Naive thymus-derived CD4-positive, alpha-beta T cell (primary cell): ENCODE measurements around the gene KRTAP9-2. TPM values are rescaled to one million over a fixed set of nuclear protein-coding genes. Genes with fewer than 3 reads are reported as not detected.
"Not testable (repeated sequence)": the region's sequence is repeated elsewhere in the genome, so short reads cannot be mapped to it uniquely, and the experiment has no call there.

Experiments used
- ATAC-seq: fragments of 150-1000 bp; cut with Tn5 transposase; 2 replicates; pipeline ENCODE4 v1.10.0; 2021; ENCODE audit warnings: mild to moderate bottlenecking, moderate library complexity
- CTCF ChIA-PET: fragments of 350-600 bp; sonication (Branson Sonifier 250); formaldehyde crosslinking; loops from one replicate; lab custom pipeline; 2021; ENCODE audit warnings: antibody characterized with exemption; lab: Charles Lee
- POLR2A ChIA-PET: fragments of 350-600 bp; sonication (Branson Sonifier 250); formaldehyde crosslinking; loops from one replicate; lab custom pipeline; 2021; ENCODE audit warnings: antibody characterized with exemption, inconsistent platforms; lab: Charles Lee
- DNase-seq, 9 donors: peaks; one replicate each; pipeline versions ENCODE4 v3.0.0 to v3.0.0-alpha.2; 2020 to 2022; ENCODE audit warnings: mixed read lengths in 1 of 9
- H3K27ac ChIP-seq: one replicate; pipeline ENCODE4 v1.7.0; 2013; ENCODE audit warnings: mild to moderate bottlenecking, low read depth, low read length, moderate library complexity
- H3K27me3 ChIP-seq, 2 donors: one replicate each; pipeline ENCODE4 v1.7.0; 2013; ENCODE audit warnings: low read length in 2 of 2, mild to moderate bottlenecking in 2 of 2, moderate library complexity in 2 of 2; ENCODE audit not compliant: control insufficient read depth in 2 of 2, insufficient read depth in 2 of 2
- H3K36me3 ChIP-seq, 3 experiments: 1 replicate in 2 of 3; 2 replicates in 1 of 3; pipeline ENCODE4 v1.7.0; 2013; ENCODE audit warnings: low read length in 3 of 3, mild to moderate bottlenecking in 3 of 3, moderate library complexity in 1 of 3; ENCODE audit not compliant: insufficient read depth in 3 of 3, control insufficient read depth in 2 of 3
- H3K4me1 ChIP-seq, 2 donors: one replicate each; pipeline ENCODE4 v1.7.0; 2013; ENCODE audit warnings: low read length in 2 of 2, mild to moderate bottlenecking in 2 of 2, moderate library complexity in 1 of 2; ENCODE audit not compliant: control insufficient read depth in 2 of 2, insufficient read depth in 2 of 2
- H3K4me3 ChIP-seq: 2 replicates; pipeline ENCODE4 v1.7.0; 2013; ENCODE audit warnings: mild to moderate bottlenecking, low read length
- H3K9me3 ChIP-seq, 3 experiments: 1 replicate in 2 of 3; 2 replicates in 1 of 3; pipeline ENCODE4 v1.7.0; 2013; ENCODE audit warnings: low read length in 3 of 3; ENCODE audit not compliant: control insufficient read depth in 2 of 3
- H3K27ac Mint-ChIP-seq, 9 donors: one replicate each; pipeline ENCODE4 v1.8.0; 2020 to 2022; ENCODE audit warnings: mixed read lengths in 9 of 9, mild to moderate bottlenecking in 8 of 9, moderate library complexity in 5 of 9, inconsistent platforms in 2 of 9
- H3K27me3 Mint-ChIP-seq, 5 donors: one replicate each; pipeline ENCODE4 v1.8.0; 2021 to 2022; ENCODE audit warnings: mixed read lengths in 5 of 5, mild to moderate bottlenecking in 1 of 5
- H3K36me3 Mint-ChIP-seq, 5 donors: one replicate each; pipeline ENCODE4 v1.8.0; 2020 to 2022; ENCODE audit warnings: mixed read lengths in 5 of 5, mild to moderate bottlenecking in 3 of 5, inconsistent platforms in 1 of 5
- H3K4me1 Mint-ChIP-seq, 7 donors: one replicate each; pipeline ENCODE4 v1.8.0; 2020 to 2022; ENCODE audit warnings: mixed read lengths in 7 of 7, mild to moderate bottlenecking in 3 of 7, inconsistent platforms in 1 of 7
- H3K4me3 Mint-ChIP-seq, 10 donors: one replicate each; pipeline ENCODE4 v1.8.0; 2020 to 2022; ENCODE audit warnings: mild to moderate bottlenecking in 10 of 10, mixed read lengths in 10 of 10, moderate library complexity in 6 of 10, inconsistent platforms in 2 of 10
- H3K9me3 Mint-ChIP-seq, 11 donors: one replicate each; pipeline ENCODE4 v1.8.0; 2020 to 2022; ENCODE audit warnings: mixed read lengths in 11 of 11, mild to moderate bottlenecking in 4 of 11, inconsistent platforms in 1 of 11, moderate library complexity in 1 of 11
- intact Hi-C, 2 donors: fragments of 100-400 bp; cut with micrococcal nuclease; formaldehyde crosslinking; loops; one replicate each; pipeline ENCODE4 v1.15.1; 2023
- polyA plus RNA-seq, 2 donors: library from polyadenylated mRNA; unstranded; fragments of 300-500 nt; fragmentation: Illumina TruSeq; gene quantifications; one replicate each; pipeline ENCODE4 v1.2.3, GENCODE V29; 2021
- total RNA-seq, 6 experiments: library from RNA in 5 of 6; stranded (reverse) in 5 of 6; gene quantifications; 1 replicate in 5 of 6; 2 replicates in 1 of 6; pipeline ENCODE4 v1.2.3 and lab custom pipeline; 2021 to 2026

KRTAP9-2 gene
- total and polyA plus RNA-seq, 7 experiments from 2014 or later, result not detected

DNA sequence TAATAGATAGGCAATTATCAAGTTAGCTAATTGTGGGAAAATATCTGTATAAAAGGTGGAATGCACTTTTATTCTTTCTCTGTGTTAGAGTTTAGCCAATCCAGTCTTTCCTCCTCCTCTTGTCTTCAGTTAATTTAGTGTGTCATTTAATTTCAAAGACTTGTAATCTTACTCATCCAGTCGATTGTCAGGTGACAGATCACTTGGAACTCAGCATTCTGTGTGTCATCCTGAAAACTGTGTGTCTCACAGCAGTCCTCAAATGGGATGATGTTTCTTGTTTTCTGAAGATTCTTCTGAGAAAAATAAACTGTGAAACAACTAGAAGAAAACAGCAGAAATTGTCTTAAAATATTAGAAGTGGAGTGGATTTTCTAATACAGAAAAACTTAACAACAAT is 41.4 kb upstream of the KRTAP9-2 start:
- H3K4me3 ChIP-seq, result no peak overlapping the region
- ATAC-seq (no peak), DNase-seq (no peak)
- H3K4me3 Mint-ChIP-seq, result no peak overlapping the region
- no peaks in the 10 kb centered on the region for H3K27me3 ChIP-seq
- ChIA-PET CTCF (no interaction called here), POLR2A (interaction anchor here (0.7 kb wide), 1 partner anchor 13 kb away, joined by 3 read pairs; no protein-coding TSS in a partner anchor)
- H3K4me1 ChIP-seq, result no peaks in the 10 kb centered on the region
- no peaks in the 10 kb centered on the region for H3K9me3 ChIP-seq
- no peak overlapping the region for H3K27ac ChIP-seq
- H3K27me3 Mint-ChIP-seq, result peaks cover 0 to 10% (median 4%) of the 10 kb centered on the region in 5 donors
- peaks cover 0 to 5% (median 0%) of the 10 kb centered on the region in 5 donors for H3K36me3 Mint-ChIP-seq
- peaks cover 0 to 3% (median 0%) of the 10 kb centered on the region in 11 donors for H3K9me3 Mint-ChIP-seq
- no peak overlapping the region for H3K27ac Mint-ChIP-seq
- no peaks in the 10 kb centered on the region for H3K36me3 ChIP-seq
- no peaks in the 10 kb centered on the region for H3K4me1 Mint-ChIP-seq
- intact Hi-C loops, result no loop called here

GRCh38 chr17:41186872-41187271 is 39.6 kb upstream of the KRTAP9-2 start:
- Mint-ChIP-seq H3K27me3 (peaks cover 0 to 17% (median 4%) of the 10 kb centered on the region in 5 donors), H3K36me3 (peaks cover 0 to 5% (median 0%) of the 10 kb centered on the region in 5 donors)

DNA sequence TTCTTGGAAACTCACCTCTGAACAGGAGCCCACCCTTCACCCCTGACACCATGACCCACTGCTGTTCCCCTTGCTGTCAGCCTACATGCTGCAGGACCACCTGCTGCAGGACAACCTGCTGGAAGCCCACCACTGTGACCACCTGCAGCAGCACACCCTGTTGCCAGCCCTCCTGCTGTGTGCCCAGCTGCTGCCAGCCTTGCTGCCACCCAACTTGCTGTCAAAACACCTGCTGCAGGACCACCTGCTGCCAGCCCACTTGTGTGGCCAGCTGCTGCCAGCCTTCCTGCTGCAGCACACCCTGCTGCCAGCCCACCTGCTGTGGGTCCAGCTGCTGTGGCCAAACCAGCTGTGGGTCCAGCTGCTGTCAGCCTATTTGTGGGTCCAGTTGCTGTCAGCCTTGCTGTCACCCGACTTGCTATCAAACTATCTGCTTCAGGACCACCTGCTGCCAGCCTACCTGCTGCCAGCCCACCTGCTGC is 36.6 kb upstream of the KRTAP9-2 start, which contains the start of gene KRTAP9-1:
Gene KRTAP9-1 (plus strand): TSS at position 51 of the 482 bp plus-strand sequence. CDS start 0 bp downstream, at position 51.
- H3K4me1 ChIP-seq, H3K27ac ChIP-seq, intact Hi-C loops, POLR2A ChIA-PET, H3K9me3 Mint-ChIP-seq, H3K27me3 ChIP-seq, H3K4me3 ChIP-seq, H3K9me3 ChIP-seq, H3K4me1 Mint-ChIP-seq, DNase-seq, H3K36me3 Mint-ChIP-seq, H3K36me3 ChIP-seq, H3K4me3 Mint-ChIP-seq, ATAC-seq: not testable (repeated sequence)
- Mint-ChIP-seq H3K27me3 (peaks cover 0 to 17% (median 4%) of the 10 kb centered on the region in 5 donors), H3K27ac (peak within 1 kb of the TSS in 1 of 9 donors; percentile 37)
- CTCF ChIA-PET, result interaction anchor here (0.7 kb wide), 1 partner anchor 94 kb away, joined by 6 read pairs; no protein-coding TSS in a partner anchor

More at GRCh38 chr17:41186872-41187271, 39.6 kb upstream of the KRTAP9-2 start:
- ChIA-PET CTCF (no interaction called here), POLR2A (interaction anchor here (1.0 kb wide), 1 partner anchor 8 kb away, joined by 3 read pairs; no protein-coding TSS in a partner anchor)
- no peaks in the 10 kb centered on the region for H3K27me3 ChIP-seq
- Mint-ChIP-seq H3K4me1 (no peaks in the 10 kb centered on the region), H3K27ac (no peak overlapping the region), H3K4me3 (no peak overlapping the region), H3K9me3 (peaks cover 0 to 3% (median 0%) of the 10 kb centered on the region in 11 donors)
- no peak overlapping the region for H3K27ac ChIP-seq
- no peaks in the 10 kb centered on the region for H3K9me3 ChIP-seq
- H3K36me3 ChIP-seq, result no peaks in the 10 kb centered on the region
- H3K4me1 ChIP-seq, result no peaks in the 10 kb centered on the region
- ATAC-seq, result no peak
- DNase-seq, result no peak
- H3K4me3 ChIP-seq, result no peak overlapping the region
- intact Hi-C loops, result no loop called here

GRCh38 chr17:41190328-41190727 is 36.1 kb upstream of the KRTAP9-2 start:
- H3K36me3 ChIP-seq, result no peaks in the 10 kb centered on the region
- no peaks in the 10 kb centered on the region for H3K4me1 ChIP-seq
- H3K27ac ChIP-seq, result no peak overlapping the region
- DNase-seq (no peak), ATAC-seq (no peak)
- H3K27me3 ChIP-seq, result no peaks in the 10 kb centered on the region
- H3K4me3 ChIP-seq, result no peak overlapping the region
- POLR2A ChIA-PET, result no interaction called here
- Mint-ChIP-seq H3K9me3 (peaks cover 0 to 3% (median 0%) of the 10 kb centered on the region in 11 donors), H3K27me3 (peaks cover 0 to 17% (median 4%) of the 10 kb centered on the region in 5 donors), H3K4me3 (no peak overlapping the region), H3K36me3 (peaks cover 0 to 3% (median 0%) of the 10 kb centered on the region in 5 donors), H3K4me1 (no peaks in the 10 kb centered on the region), H3K27ac (peak overlapping the region in 1 of 9 donors; percentile 37)
- H3K9me3 ChIP-seq, result no peaks in the 10 kb centered on the region
- intact Hi-C loops, result no loop called here
- CTCF ChIA-PET, result interaction anchor here (0.7 kb wide), 1 partner anchor 95 kb away, joined by 6 read pairs; no protein-coding TSS in a partner anchor

- ATAC-seq (no peak), DNase-seq (no peak)
- no peak overlapping the region for H3K4me3 Mint-ChIP-seq
- Histone ChIP-seq H3K36me3 (no peaks in the 10 kb centered on the region), H3K4me3 (no peak overlapping the region), H3K4me1 (no peaks in the 10 kb centered on the region), H3K27ac (no peak overlapping the region), H3K27me3 (no peaks in the 10 kb centered on the region), H3K9me3 (no peaks in the 10 kb centered on the region)
- peaks cover 0 to 4% (median 0%) of the 10 kb centered on the region in 5 donors for H3K36me3 Mint-ChIP-seq
- POLR2A ChIA-PET, result no interaction called here
- H3K9me3 Mint-ChIP-seq, result peaks cover 0 to 10% (median 3%) of the 10 kb centered on the region in 11 donors
- H3K27ac Mint-ChIP-seq, result no peak overlapping the region
- H3K4me1 Mint-ChIP-seq, result no peaks in the 10 kb centered on the region
- intact Hi-C loops, result no loop called here
- CTCF ChIA-PET, result interaction anchor here (0.7 kb wide), 1 partner anchor 29 kb away, joined by 3 read pairs; no protein-coding TSS in a partner anchor
- H3K27me3 Mint-ChIP-seq, result peaks cover 0 to 4% (median 1%) of the 10 kb centered on the region in 5 donors
Measured at GRCh38 chr17:41196068-41196467, 30.4 kb upstream of the KRTAP9-2 start.

DNA sequence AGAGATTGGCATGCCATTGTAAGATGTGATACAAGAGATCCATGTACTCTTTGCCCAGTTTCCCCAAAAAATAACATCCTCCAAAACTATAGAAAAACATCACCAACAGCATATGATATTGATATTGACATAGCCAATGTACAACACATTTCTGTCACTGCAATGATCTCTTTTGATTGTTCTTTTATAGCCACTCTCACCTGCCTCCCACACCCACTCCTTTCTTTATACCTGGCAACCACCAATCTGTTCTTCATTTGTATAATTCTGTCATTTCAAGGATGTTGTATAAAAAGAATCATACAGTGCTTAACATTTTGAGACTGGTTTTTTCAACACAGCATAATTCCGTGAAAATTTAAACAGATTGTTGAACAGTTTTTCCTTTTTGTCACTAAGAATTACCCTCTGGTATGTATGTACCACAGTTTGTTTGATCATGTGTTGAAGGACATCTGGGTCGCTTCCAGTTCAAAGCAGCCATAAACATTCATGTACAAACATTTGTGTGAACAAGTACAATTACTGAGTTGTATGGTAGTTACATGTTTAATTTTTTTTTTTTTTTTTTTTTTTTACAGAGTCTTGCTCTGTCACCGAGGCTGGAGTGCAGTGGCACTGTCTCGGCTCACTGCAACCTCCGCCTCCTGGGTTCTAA is 26.9 kb upstream of the KRTAP9-2 start:
- H3K27ac Mint-ChIP-seq, result peak overlapping the region in 2 of 9 donors; percentile 10 to 52
- ChIA-PET CTCF (no interaction called here), POLR2A (no interaction called here)
- H3K9me3 Mint-ChIP-seq, result peaks cover 0 to 8% (median 3%) of the 10 kb centered on the region in 11 donors
- H3K36me3 Mint-ChIP-seq, result peaks cover 0 to 4% (median 0%) of the 10 kb centered on the region in 5 donors
- ATAC-seq, result no peak
- no peaks in the 10 kb centered on the region for H3K4me1 ChIP-seq
- intact Hi-C loops, result no loop called here
- no peak for DNase-seq
- H3K27me3 ChIP-seq, result no peaks in the 10 kb centered on the region
- no peak overlapping the region for H3K4me3 ChIP-seq
- peaks cover 0 to 4% (median 0%) of the 10 kb centered on the region in 5 donors for H3K27me3 Mint-ChIP-seq
- no peak overlapping the region for H3K4me3 Mint-ChIP-seq
- no peaks in the 10 kb centered on the region for H3K4me1 Mint-ChIP-seq
- H3K9me3 ChIP-seq, result no peaks in the 10 kb centered on the region
- H3K36me3 ChIP-seq, result no peaks in the 10 kb centered on the region
- H3K27ac ChIP-seq, result no peak overlapping the region
